Neural progenitor cell (in vitro differentiated cells): Measurements from ENCODE around the gene GNAI3. TPM values are rescaled to one million over a fixed set of nuclear protein-coding genes. Genes with fewer than 3 reads are reported as not detected.

Experiments
- DNase-seq: peaks from one replicate; pipeline ENCODE4 v3.0.0-alpha.2; 2016; ENCODE audit warnings: low spot score
- H2AFZ ChIP-seq: fragments of 200-600 bp; sonication (generic); replicated peaks from 2 replicates; pipeline ENCODE4 v1.6.1; 2016; ENCODE audit warnings: antibody characterized with exemption
- H3F3A ChIP-seq: fragments of 200-600 bp; sonication (generic); 2 replicates; pipeline ENCODE4 v1.6.1; 2016; ENCODE audit warnings: antibody characterized with exemption, low read depth
- H3K27ac ChIP-seq: fragments of 200-600 bp; sonication (generic); 2 replicates; pipeline ENCODE4 v1.5.1; 2016; ENCODE audit warnings: mild to moderate bottlenecking
- H3K27me3 ChIP-seq: fragments of 200-600 bp; sonication (generic); 2 replicates; pipeline ENCODE4 v1.6.1; 2016; ENCODE audit warnings: mild to moderate bottlenecking, moderate library complexity
- H3K36me3 ChIP-seq: fragments of 200-600 bp; sonication (generic); 2 replicates; pipeline ENCODE4 v1.5.1; 2016
- H3K4me1 ChIP-seq: fragments of 200-600 bp; sonication (generic); 2 replicates; pipeline ENCODE4 v1.6.1; 2016; ENCODE audit warnings: mixed run types
- H3K4me2 ChIP-seq: fragments of 200-600 bp; sonication (generic); 2 replicates; pipeline ENCODE4 v1.6.1; 2016
- H3K4me3 ChIP-seq: fragments of 200-600 bp; sonication (generic); 2 replicates; pipeline ENCODE4 v1.5.1; 2016
- H3K79me2 ChIP-seq: fragments of 200-600 bp; sonication (generic); 2 replicates; pipeline ENCODE4 v1.6.1; 2016; ENCODE audit warnings: low read depth
- H3K9ac ChIP-seq: fragments of 200-600 bp; sonication (generic); 2 replicates; pipeline ENCODE4 v1.6.1; 2016
- H3K9me3 ChIP-seq: fragments of 200-600 bp; sonication (generic); 2 replicates; pipeline ENCODE4 v1.5.1; 2016; ENCODE audit warnings: low read depth
- H4K20me1 ChIP-seq: fragments of 200-600 bp; sonication (generic); 2 replicates; pipeline ENCODE4 v1.6.1; 2016; ENCODE audit warnings: low read depth
- H3K27ac Mint-ChIP-seq: 3 replicates; pipeline ENCODE4 v1.8.0; 2021; ENCODE audit warnings: mixed read lengths
- H3K27me3 Mint-ChIP-seq: 2 replicates; pipeline ENCODE4 v1.8.0; 2022; ENCODE audit warnings: low read depth, mild to moderate bottlenecking, inconsistent platforms, moderate library complexity, mixed read lengths; ENCODE audit not compliant: insufficient read depth
- H3K36me3 Mint-ChIP-seq: 3 replicates; pipeline ENCODE4 v1.8.0; 2021; ENCODE audit warnings: mixed read lengths
- H3K4me1 Mint-ChIP-seq: 3 replicates; pipeline ENCODE4 v1.8.0; 2021; ENCODE audit warnings: mixed read lengths
- H3K4me3 Mint-ChIP-seq: 3 replicates; pipeline ENCODE4 v1.8.0; 2021; ENCODE audit warnings: mild to moderate bottlenecking, moderate library complexity, mixed read lengths
- H3K9me3 Mint-ChIP-seq: 3 replicates; pipeline ENCODE4 v1.8.0; 2020; ENCODE audit warnings: mixed read lengths
- CTCF ChIP-seq: fragments of 200-600 bp; sonication (generic); IDR thresholded peaks from 2 replicates; pipeline ENCODE4 v1.5.1; 2017; ENCODE audit warnings: antibody characterized with exemption, mild to moderate bottlenecking
- EZH2 ChIP-seq: fragments of 200-600 bp; sonication (generic); IDR thresholded peaks from 2 replicates; pipeline ENCODE4 v1.6.1; 2017; ENCODE audit warnings: antibody characterized with exemption, mild to moderate bottlenecking, moderate library complexity
- EZH2phosphoT487 ChIP-seq: fragments of 200-600 bp; sonication (generic); IDR thresholded peaks from 2 replicates; pipeline ENCODE4 v1.6.1; 2017; ENCODE audit warnings: antibody characterized with exemption
- total RNA-seq: library from RNA; depleted of rRNA; stranded (reverse); fragments of >200 nt; gene quantifications from 2 replicates; pipeline ENCODE4 v1.2.3, GENCODE V29; 2015; ENCODE audit warnings: low replicate concordance

Gene GNAI3
- total RNA-seq, 1 donor from 2014 or later = 15.4 TPM

- no peak overlapping the region for H3K9ac ChIP-seq
- no peak overlapping the region for H3K27ac Mint-ChIP-seq
These were observed 79.4 kb downstream of the GNAI3 start for GRCh38 chr1:109627692-109628399.

DNA sequence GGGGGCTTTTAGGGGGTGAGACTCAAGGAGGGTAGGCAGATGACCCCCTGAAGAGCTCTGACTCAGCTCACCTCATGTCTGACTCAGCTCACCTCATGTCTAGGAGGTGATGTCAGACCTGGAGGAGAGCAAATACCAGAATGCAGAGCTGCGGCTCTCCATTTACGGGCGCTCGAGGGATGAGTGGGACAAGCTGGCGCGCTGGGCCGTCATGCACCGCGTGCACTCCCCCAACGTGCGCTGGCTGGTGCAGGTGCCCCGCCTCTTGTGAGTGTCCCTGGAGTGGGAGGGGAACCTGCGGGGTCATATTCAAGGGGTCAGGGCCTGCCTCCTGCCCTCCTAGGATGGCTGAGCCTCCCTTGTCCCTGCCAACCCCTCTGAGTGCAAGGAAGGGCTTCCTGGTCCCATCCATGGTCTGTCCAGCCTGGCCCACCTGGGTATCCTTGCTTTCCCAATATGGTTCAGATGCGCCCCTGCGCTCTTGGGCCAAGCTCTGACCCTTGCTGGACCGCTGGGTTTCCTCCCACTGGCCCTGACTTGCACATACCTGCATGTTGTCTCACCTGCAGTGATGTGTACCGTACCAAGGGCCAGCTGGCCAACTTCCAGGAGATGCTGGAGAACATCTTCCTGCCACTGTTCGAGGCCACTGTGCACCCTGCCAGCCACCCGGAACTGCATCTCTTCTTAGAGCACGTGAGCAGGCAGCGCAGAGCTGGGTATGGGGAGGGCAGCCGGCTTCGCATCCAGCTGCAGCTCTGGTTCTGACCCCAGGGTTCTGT, 80.3 kb downstream of the GNAI3 start:
- Mint-ChIP-seq H3K4me3 (no peak overlapping the region), H3K36me3 (peaks cover 24% of the 10 kb centered on the region)
- H3K36me3 ChIP-seq = no peaks in the 10 kb centered on the region

More at GRCh38 chr1:109627692-109628399, 79.4 kb downstream of the GNAI3 start:
- H3K27me3 Mint-ChIP-seq = peaks cover 2% of the 10 kb centered on the region
- no peaks in the 10 kb centered on the region for H3K36me3 ChIP-seq
- no peak for TF ChIP-seq EZH2phosphoT487
- no peak for TF ChIP-seq CTCF
- no peak for TF ChIP-seq EZH2
- H3K4me3 ChIP-seq = no peak overlapping the region
- peaks cover 4% of the 10 kb centered on the region for H3F3A ChIP-seq
- H3K4me1 Mint-ChIP-seq = peaks cover 14% of the 10 kb centered on the region
- H3K36me3 Mint-ChIP-seq = peaks cover 24% of the 10 kb centered on the region
- H2AFZ ChIP-seq = no peak overlapping the region
- H3K27me3 ChIP-seq = no peaks in the 10 kb centered on the region
- H3K9me3 ChIP-seq = no peaks in the 10 kb centered on the region
- H3K79me2 ChIP-seq = peaks cover 21% of the 10 kb centered on the region
- no peak overlapping the region for H3K4me2 ChIP-seq
- DNase-seq = no peak
- H4K20me1 ChIP-seq = peaks cover 22% of the 10 kb centered on the region
- no peak overlapping the region for H3K27ac ChIP-seq
- no peak overlapping the region for H3K4me3 Mint-ChIP-seq
- H3K9me3 Mint-ChIP-seq = no peaks in the 10 kb centered on the region
- H3K4me1 ChIP-seq = peaks cover 9% of the 10 kb centered on the region

DNA sequence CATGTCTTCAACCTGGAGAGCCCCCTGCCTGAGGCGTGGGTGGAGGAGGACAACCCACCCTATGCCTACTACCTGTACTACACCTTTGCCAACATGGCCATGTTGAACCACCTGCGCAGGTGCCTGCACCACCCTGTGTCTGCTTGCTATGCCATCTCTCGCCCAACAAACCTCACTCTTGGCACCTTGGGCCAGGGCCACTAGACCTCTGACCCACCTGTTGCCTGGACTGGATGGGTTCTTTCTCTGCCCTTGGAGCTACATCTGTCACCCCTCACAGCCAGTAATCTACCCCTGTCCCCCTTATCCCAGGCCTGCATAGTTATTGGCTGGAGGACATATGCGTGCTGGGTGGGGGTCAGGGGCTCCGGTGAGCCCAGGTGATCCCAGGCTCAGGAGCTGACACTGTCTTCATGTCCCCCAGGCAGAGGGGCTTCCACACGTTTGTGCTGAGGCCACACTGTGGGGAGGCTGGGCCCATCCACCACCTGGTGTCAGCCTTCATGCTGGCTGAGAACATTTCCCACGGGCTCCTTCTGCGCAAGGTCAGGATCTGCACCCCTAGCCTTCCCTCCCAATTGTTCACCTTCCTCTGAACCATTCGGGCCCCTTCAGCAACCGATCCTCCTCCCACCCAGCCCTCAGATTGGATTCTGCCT, 81.1 kb downstream of the GNAI3 start:
- H3K9me3 ChIP-seq = no peaks in the 10 kb centered on the region
- H3K79me2 ChIP-seq = peaks cover 5% of the 10 kb centered on the region
- peaks cover 12% of the 10 kb centered on the region for H3K4me1 ChIP-seq
- TF ChIP-seq EZH2 (no peak), CTCF (no peak), EZH2phosphoT487 (no peak)
- H3K4me3 ChIP-seq = no peak overlapping the region
- no peak overlapping the region for H3K9ac ChIP-seq
- no peak overlapping the region for H2AFZ ChIP-seq
- no peaks in the 10 kb centered on the region for H3K36me3 ChIP-seq
- no peaks in the 10 kb centered on the region for H3K27me3 ChIP-seq
- no peak overlapping the region for H3K27ac ChIP-seq
- peaks cover 9% of the 10 kb centered on the region for H3F3A ChIP-seq
- H3K4me3 Mint-ChIP-seq = no peak overlapping the region
- peaks cover 9% of the 10 kb centered on the region for H4K20me1 ChIP-seq
- H3K27me3 Mint-ChIP-seq = peaks cover 2% of the 10 kb centered on the region
- no peak for DNase-seq
- no peaks in the 10 kb centered on the region for H3K9me3 Mint-ChIP-seq
- H3K27ac Mint-ChIP-seq = peak overlapping the region; percentile 13
- H3K36me3 Mint-ChIP-seq = peaks cover 24% of the 10 kb centered on the region
- H3K4me2 ChIP-seq = no peak overlapping the region
- peaks cover 5% of the 10 kb centered on the region for H3K4me1 Mint-ChIP-seq

More for the DNA sequence above, 80.3 kb downstream of the GNAI3 start:
- TF ChIP-seq EZH2 (no peak), CTCF (no peak), EZH2phosphoT487 (no peak)
- H3K27me3 ChIP-seq = no peaks in the 10 kb centered on the region
- no peak overlapping the region for H3K4me3 ChIP-seq
- no peaks in the 10 kb centered on the region for H3K9me3 Mint-ChIP-seq
- peaks cover 15% of the 10 kb centered on the region for H4K20me1 ChIP-seq
- peaks cover 12% of the 10 kb centered on the region for H3K79me2 ChIP-seq
- H3K4me1 Mint-ChIP-seq = peaks cover 6% of the 10 kb centered on the region
- no peak for DNase-seq
- no peak overlapping the region for H3K9ac ChIP-seq
- H3K4me2 ChIP-seq = no peak overlapping the region
- no peak overlapping the region for H2AFZ ChIP-seq
- no peaks in the 10 kb centered on the region for H3K9me3 ChIP-seq
- H3F3A ChIP-seq = peaks cover 9% of the 10 kb centered on the region
- H3K27ac Mint-ChIP-seq = no peak overlapping the region
- peaks cover 12% of the 10 kb centered on the region for H3K4me1 ChIP-seq
- no peak overlapping the region for H3K27ac ChIP-seq
- H3K27me3 Mint-ChIP-seq = peaks cover 2% of the 10 kb centered on the region
